WI38 (cell line): Measurements from ENCODE around the gene SLC19A2.

Source experiments
- H3K4me3 ChIP-seq: 2 replicates; pipeline ENCODE4 v1.5.1; 2011; ENCODE audit warnings: low read depth, mild to moderate bottlenecking, control low read depth, low read length
- TF ChIP-seq, protein P1 (sequence below): IDR thresholded peaks from 2 replicates; pipeline ENCODE4 v1.5.1; 2012; ENCODE audit warnings: low read depth, mild to moderate bottlenecking, control low read depth, low read length

SLC19A2 gene

DNA sequence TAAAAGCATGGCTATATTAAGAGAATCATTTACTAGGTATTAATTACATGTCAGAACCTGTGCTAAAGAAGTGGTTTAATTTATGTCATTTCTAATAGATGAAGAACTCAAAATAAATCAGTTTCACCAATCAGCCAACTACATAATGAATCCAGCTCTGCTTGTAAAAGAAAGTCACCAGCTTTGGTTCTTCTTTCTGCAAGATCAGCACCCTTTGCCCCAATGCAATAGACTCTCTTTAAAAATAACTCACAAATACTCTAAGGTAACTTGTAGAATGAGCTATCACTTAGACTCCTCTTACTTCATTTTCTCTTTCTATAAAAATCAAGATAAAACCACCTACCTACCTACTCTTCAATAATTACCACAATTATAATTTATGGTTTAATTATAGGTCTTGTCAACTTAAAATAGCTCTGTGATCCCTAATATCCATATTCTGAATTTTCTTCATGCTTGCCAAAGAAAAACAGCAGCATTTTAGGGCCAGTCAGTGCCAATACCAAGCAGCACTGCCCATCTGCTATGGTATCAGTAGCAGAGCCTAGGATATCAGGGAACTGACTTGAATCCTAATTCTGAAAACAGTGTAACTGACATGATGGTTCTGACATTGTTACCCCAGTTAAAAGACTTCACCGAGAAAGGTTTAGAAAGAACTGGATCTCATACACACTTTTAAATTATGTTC is 11.3 kb downstream of the SLC19A2 start:
- TF ChIP-seq, protein P1, sequence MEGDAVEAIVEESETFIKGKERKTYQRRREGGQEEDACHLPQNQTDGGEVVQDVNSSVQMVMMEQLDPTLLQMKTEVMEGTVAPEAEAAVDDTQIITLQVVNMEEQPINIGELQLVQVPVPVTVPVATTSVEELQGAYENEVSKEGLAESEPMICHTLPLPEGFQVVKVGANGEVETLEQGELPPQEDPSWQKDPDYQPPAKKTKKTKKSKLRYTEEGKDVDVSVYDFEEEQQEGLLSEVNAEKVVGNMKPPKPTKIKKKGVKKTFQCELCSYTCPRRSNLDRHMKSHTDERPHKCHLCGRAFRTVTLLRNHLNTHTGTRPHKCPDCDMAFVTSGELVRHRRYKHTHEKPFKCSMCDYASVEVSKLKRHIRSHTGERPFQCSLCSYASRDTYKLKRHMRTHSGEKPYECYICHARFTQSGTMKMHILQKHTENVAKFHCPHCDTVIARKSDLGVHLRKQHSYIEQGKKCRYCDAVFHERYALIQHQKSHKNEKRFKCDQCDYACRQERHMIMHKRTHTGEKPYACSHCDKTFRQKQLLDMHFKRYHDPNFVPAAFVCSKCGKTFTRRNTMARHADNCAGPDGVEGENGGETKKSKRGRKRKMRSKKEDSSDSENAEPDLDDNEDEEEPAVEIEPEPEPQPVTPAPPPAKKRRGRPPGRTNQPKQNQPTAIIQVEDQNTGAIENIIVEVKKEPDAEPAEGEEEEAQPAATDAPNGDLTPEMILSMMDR: no peak
- no peak overlapping the region for H3K4me3 ChIP-seq

- no peak overlapping the region for H3K4me3 ChIP-seq
- TF ChIP-seq, protein P1: no peak
Measured at GRCh38 chr1:169473347-169473746, 12.4 kb downstream of the SLC19A2 start.

DNA sequence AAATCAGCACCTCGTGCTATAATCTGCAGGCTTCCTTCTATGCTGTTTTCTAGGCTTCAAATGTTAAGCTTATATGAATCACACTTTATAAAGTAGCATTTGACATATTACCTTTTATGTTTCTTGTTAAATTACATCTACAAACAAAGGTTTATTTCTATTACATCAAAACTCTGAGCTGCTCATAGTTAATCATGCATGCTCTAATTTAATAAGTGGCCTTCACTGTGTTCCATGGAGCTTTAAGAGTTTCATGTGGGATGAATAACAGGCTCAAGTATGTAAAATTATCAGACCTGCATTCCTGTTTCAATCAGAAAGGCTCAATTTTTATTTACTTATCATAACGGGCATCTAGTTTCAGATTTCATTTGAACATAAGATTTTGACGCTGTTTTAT is 13.0 kb downstream of the SLC19A2 start:
- TF ChIP-seq, protein P1: no peak
- no peak overlapping the region for H3K4me3 ChIP-seq

DNA sequence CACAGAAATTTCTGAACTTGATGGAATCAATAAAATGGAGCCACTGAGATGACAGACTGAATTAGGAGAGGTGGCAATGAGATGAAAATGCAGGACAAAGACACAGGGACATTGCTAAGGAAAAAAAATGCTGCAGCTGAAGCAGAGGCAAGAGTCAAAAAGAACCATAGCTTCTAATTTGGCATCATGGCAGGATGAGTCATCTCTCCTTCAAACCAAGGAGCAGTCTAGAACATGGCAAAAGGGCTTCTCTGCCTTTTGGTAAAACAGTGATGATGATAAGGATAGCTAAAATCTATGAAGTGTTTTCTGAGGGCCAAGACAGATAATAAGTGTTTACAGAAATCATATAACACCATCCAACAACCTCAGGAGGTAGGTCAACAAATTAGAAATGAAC is 16.8 kb downstream of the SLC19A2 start:
- TF ChIP-seq, protein P1: no peak
- H3K4me3 ChIP-seq: no peak overlapping the region

GRCh38 chr1:169466259-169467230 is 19.2 kb downstream of the SLC19A2 start:
- no peak overlapping the region for H3K4me3 ChIP-seq
- TF ChIP-seq, protein P1: no peak; the same call in 1 of the 2 replicates

- TF ChIP-seq, protein P1: no peak
- no peak overlapping the region for H3K4me3 ChIP-seq
Measured at GRCh38 chr1:169465281-169465680, 20.5 kb downstream of the SLC19A2 start.

DNA sequence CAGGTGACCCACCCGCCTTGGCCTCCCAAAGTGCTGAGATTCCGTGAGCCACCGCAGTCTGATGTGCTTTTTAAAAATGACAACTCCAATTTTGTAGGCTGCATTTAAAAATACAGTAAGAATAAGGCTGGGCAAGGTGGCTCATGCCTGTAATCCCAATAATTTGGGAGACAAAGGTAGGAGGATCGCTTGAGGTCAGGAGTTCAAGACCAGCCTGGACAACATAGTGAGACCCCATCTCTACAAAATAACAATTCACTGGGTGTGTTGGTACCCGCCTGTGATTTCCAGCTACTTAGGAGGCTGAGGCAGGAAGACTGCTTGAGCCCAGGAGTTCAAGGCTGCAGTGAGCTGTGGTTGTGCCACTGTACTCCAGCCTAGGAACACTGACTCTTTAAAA is 23.4 kb downstream of the SLC19A2 start:
- TF ChIP-seq, protein P1: no peak

More for the DNA sequence above, 23.4 kb downstream of the SLC19A2 start:
- no peak overlapping the region for H3K4me3 ChIP-seq
